ENCODE data around the gene RECQL5. TPM values are rescaled to one million over a fixed set of nuclear protein-coding genes. Genes with fewer than 3 reads are reported as not detected.

The RECQL5 gene
- polyA plus RNA-seq, 1 of the 3 experiments (the other 2 are of a cell fraction), result 25.3 TPM

GRCh38 chr17:75645501-75645888 lies 21.5 kb downstream of the RECQL5 start (continued):
- TF ChIP-seq REST (IDR thresholded peaks at IDR 0.05; ENCODE audit: low read depth, low read length) (no peak), SIN3A (IDR thresholded peaks at IDR 0.05; ENCODE audit: borderline replicate concordance, low read depth, low read length) (no peak), CHD2 (IDR thresholded peaks at IDR 0.05; ENCODE audit: low read length, partially characterized antibody) (no peak), IRF3 (IDR thresholded peaks at IDR 0.05; ENCODE audit: low read depth, low read length) (no peak), SMC3 (IDR thresholded peaks at IDR 0.05; ENCODE audit: low read depth, low read length) (no peak)
- TF ChIP-seq, protein P1, sequence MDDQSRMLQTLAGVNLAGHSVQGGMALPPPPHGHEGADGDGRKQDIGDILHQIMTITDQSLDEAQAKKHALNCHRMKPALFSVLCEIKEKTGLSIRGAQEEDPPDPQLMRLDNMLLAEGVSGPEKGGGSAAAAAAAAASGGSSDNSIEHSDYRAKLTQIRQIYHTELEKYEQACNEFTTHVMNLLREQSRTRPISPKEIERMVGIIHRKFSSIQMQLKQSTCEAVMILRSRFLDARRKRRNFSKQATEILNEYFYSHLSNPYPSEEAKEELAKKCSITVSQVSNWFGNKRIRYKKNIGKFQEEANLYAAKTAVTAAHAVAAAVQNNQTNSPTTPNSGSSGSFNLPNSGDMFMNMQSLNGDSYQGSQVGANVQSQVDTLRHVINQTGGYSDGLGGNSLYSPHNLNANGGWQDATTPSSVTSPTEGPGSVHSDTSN (IDR thresholded peaks at IDR 0.05), result no peak

DNA sequence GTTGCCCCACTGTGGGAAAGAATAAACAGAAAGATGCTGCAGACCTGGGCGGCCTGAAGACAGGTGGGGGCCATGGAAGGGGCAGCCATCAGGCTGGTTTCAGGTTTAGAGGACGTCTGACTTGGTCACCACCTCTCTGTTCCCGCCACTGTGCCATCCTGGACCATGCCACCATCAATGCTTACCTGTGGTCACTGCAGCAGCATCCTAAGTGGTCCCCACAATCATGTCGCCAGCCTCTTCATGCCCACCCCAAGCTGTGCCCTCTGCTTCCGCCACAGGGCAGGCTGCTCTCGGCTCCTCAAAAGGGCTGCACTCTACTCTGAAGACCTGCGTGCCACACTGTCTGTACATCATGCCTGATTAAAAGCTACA lies 23.3 kb downstream of the RECQL5 start:
- H3K36me3 ChIP-seq (replicated peaks in 1 of 2; ENCODE audit: control insufficient read depth in 1 of 2, insufficient read depth in 2 of 2, low read length in 1 of 2), result peaks cover 6 to 51% of the 10 kb centered on the region in 2 experiments
- no peak for DNase-seq
- H3K27ac ChIP-seq (ENCODE audit: low read depth in 2 of 2, low read length in 1 of 2), result no peak overlapping the region
- H3F3A ChIP-seq (replicated peaks; ENCODE audit: insufficient read depth), result no peaks in the 10 kb centered on the region
- H3K4me3 ChIP-seq (ENCODE audit: low read depth in 2 of 2, low read length in 1 of 2), result no peak overlapping the region
- no peaks in the 10 kb centered on the region for H4K20me1 ChIP-seq (ENCODE audit: insufficient read depth)
- TF ChIP-seq MXI1 (IDR thresholded peaks at IDR 0.05; ENCODE audit: low read depth, low read length), result no peak
- no peak for TF ChIP-seq JUND (IDR thresholded peaks at IDR 0.05)
- TF ChIP-seq, protein P2, sequence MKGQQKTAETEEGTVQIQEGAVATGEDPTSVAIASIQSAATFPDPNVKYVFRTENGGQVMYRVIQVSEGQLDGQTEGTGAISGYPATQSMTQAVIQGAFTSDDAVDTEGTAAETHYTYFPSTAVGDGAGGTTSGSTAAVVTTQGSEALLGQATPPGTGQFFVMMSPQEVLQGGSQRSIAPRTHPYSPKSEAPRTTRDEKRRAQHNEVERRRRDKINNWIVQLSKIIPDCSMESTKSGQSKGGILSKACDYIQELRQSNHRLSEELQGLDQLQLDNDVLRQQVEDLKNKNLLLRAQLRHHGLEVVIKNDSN (IDR thresholded peaks at IDR 0.05; ENCODE audit: borderline replicate concordance, low read depth), result no peak
- no peak for TF ChIP-seq EZH2phosphoT487 (IDR thresholded peaks at IDR 0.05; ENCODE audit: borderline replicate concordance, low read depth)
- no peak for TF ChIP-seq FOXJ3 (CRISPR knock-in tag; IDR thresholded peaks at IDR 0.05)
- no peak for TF ChIP-seq MAX (IDR thresholded peaks at IDR 0.05; ENCODE audit: low read depth)
- no peak for TF ChIP-seq NFIC (IDR thresholded peaks at IDR 0.05; ENCODE audit: borderline replicate concordance)
- TF ChIP-seq NRF1 (IDR thresholded peaks at IDR 0.05; ENCODE audit: low read depth, low read length), result no peak
- TF ChIP-seq CTCF (IDR thresholded peaks at IDR 0.05), result no peak
- no peak for TF ChIP-seq CHD2 (IDR thresholded peaks at IDR 0.05; ENCODE audit: low read length, partially characterized antibody)
- TF ChIP-seq SIN3A (IDR thresholded peaks at IDR 0.05; ENCODE audit: borderline replicate concordance, low read depth, low read length), result no peak
- no peak for TF ChIP-seq TAF1 (IDR thresholded peaks at IDR 0.05; ENCODE audit: borderline replicate concordance, low read depth, low read length)
- no peak for TF ChIP-seq GATA2 (CRISPR knock-in tag; IDR thresholded peaks at IDR 0.05)
- TF ChIP-seq ZBTB33 (IDR thresholded peaks at IDR 0.05; ENCODE audit: borderline replicate concordance, low read depth), result no peak
- TF ChIP-seq TCF12 (IDR thresholded peaks at IDR 0.05), result no peak
- TF ChIP-seq, protein P1 (IDR thresholded peaks at IDR 0.05), result no peak
- 95% methylated on average over 7 of the region's 7 CpGs for WGBS (ENCODE audit: low lambda C conversion rate)
- no peak overlapping the region for H3K4me2 ChIP-seq
- no peak overlapping the region for H2AFZ ChIP-seq (ENCODE audit: low read depth)
- ChIA-PET POLR2A (no interaction called here), CTCF (interaction anchor here (1.6 to 37.9 kb wide), 5 partner anchors 4 to 107 kb away, joined by 3 to 1370 read pairs (median 1189); partner anchors contain the start of genes GALK1 and SMIM5)
- no peaks in the 10 kb centered on the region for H3K9me2 ChIP-seq
- H3K4me1 ChIP-seq (ENCODE audit: control insufficient read depth in 1 of 2, insufficient read depth in 2 of 2, low read depth in 1 of 2, low read length in 1 of 2), result no peaks in the 10 kb centered on the region; a peak in 1 of 4 replicates
- H3K9ac ChIP-seq, result no peak overlapping the region
- H3K27me3 ChIP-seq (ENCODE audit: insufficient read depth), result no peaks in the 10 kb centered on the region
- H3K79me2 ChIP-seq (ENCODE audit: insufficient read depth), result no peaks in the 10 kb centered on the region
- no peaks in the 10 kb centered on the region for H3K9me3 ChIP-seq
